DND-41 (cell line): ENCODE measurements around the gene BCL7A.

Source experiments
- ATAC-seq: fragments of 200-7000 bp; cut with Tn5 transposase; 3 replicates; pipeline ENCODE4 v1.9.1; 2021; ENCODE audit warnings: low read depth; ENCODE audit not compliant: insufficient read depth
- DNase-seq: peaks from one replicate; pipeline ENCODE4 v3.0.0-alpha.2; 2020
- H2AFZ ChIP-seq: 2 replicates; pipeline ENCODE4 v1.6.0; 2012; ENCODE audit warnings: low read depth, low read length
- H3K27ac ChIP-seq: 2 replicates; pipeline ENCODE4 v1.5.1; 2012; ENCODE audit warnings: low read length, inconsistent platforms
- H3K27me3 ChIP-seq: fragments of 200-600 bp; sonication (generic); 2 replicates; pipeline ENCODE4 v1.6.0; 2012; ENCODE audit warnings: low read length, mild to moderate bottlenecking, inconsistent platforms; ENCODE audit not compliant: insufficient read depth, poor library complexity
- H3K36me3 ChIP-seq: 2 replicates; pipeline ENCODE4 v1.5.1; 2012; ENCODE audit warnings: low read length, inconsistent platforms; ENCODE audit not compliant: insufficient read depth
- H3K4me1 ChIP-seq: 2 replicates; pipeline ENCODE4 v1.5.1; 2012; ENCODE audit warnings: mild to moderate bottlenecking, low read length; ENCODE audit not compliant: insufficient read depth
- H3K4me2 ChIP-seq: 2 replicates; pipeline ENCODE4 v1.6.0; 2012; ENCODE audit warnings: mild to moderate bottlenecking, moderate library complexity, low read length, inconsistent platforms; ENCODE audit not compliant: insufficient read depth
- H3K4me3 ChIP-seq, 2 experiments: fragments of 200-600 bp in 1 of 2; shearing (Covaris generic) in 1 of 2; 2 replicates each; pipeline ENCODE4 v1.5.1; 2012 to 2016; ENCODE audit warnings: inconsistent platforms in 2 of 2, low read length in 2 of 2, mild to moderate bottlenecking in 2 of 2, low read depth in 1 of 2, moderate library complexity in 1 of 2
- H3K79me2 ChIP-seq: 2 replicates; pipeline ENCODE4 v1.6.0; 2012; ENCODE audit warnings: low read length, inconsistent platforms; ENCODE audit not compliant: insufficient read depth
- H3K9ac ChIP-seq: 2 replicates; pipeline ENCODE4 v1.6.0; 2012; ENCODE audit warnings: low read depth, mild to moderate bottlenecking, inconsistent platforms, low read length, moderate library complexity
- H3K9me3 ChIP-seq: 2 replicates; pipeline ENCODE4 v1.5.1; 2012; ENCODE audit warnings: low read length, moderate library complexity, mild to moderate bottlenecking, inconsistent platforms; ENCODE audit not compliant: insufficient read depth, severe bottlenecking
- H4K20me1 ChIP-seq: 2 replicates; pipeline ENCODE4 v1.6.0; 2012; ENCODE audit warnings: low read length; ENCODE audit not compliant: insufficient read depth
- EZH2 ChIP-seq: IDR thresholded peaks from 3 replicates; pipeline ENCODE4 v1.6.1; 2012; ENCODE audit warnings: borderline replicate concordance, low read depth, mild to moderate bottlenecking, moderate library complexity, low read length, inconsistent platforms; ENCODE audit not compliant: severe bottlenecking
- TF ChIP-seq, protein P1 (sequence below): IDR thresholded peaks from 2 replicates; pipeline ENCODE4 v1.5.1; 2012; ENCODE audit warnings: borderline replicate concordance, low read length, moderate library complexity, mild to moderate bottlenecking; ENCODE audit not compliant: poor library complexity, severe bottlenecking; ENCODE audit errors: extremely low read depth

Gene BCL7A

DNA sequence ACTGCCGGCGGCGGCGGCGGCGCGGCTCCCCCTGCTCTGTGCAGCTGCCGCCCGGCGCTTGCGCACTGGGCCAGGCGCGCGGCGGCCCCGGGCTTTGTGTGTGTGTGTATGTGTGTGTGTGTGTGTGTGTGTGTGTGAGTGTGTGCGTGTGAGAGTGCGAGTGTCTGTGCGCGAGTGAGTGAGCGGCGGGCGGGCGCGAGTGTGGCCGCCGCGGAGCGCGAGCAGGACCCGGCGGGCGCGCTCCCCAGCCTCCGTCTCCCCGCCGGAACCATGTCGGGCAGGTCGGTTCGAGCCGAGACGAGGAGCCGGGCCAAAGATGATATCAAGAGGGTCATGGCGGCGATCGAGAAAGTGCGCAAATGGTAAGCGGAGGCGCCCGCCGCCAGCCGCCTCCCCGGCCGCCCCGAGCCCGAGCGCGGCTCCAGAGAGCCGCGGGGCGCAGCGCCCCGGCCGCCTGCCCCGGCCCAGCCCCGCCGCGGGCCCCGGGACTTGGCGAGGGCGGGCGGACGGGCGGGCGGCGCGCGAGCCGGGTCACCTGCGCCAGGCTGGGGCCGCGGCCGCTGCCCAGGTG is at the start of gene BCL7A:
BCL7A (plus strand) TSS at position 63 of the 571 bp plus-strand sequence; CDS start at position 271, 208 bp downstream.
- Histone ChIP-seq H3K4me2 (peak within 1 kb of the TSS; percentile 98), H4K20me1 (peaks cover 26% of the 10 kb centered on the region), H2AFZ (peak within 1 kb of the TSS; percentile 82), H3K9me3 (no peaks in the 10 kb centered on the region), H3K4me1 (peaks cover 63% of the 10 kb centered on the region), H3K36me3 (peaks cover 8% of the 10 kb centered on the region; the same call in 1 of the 2 replicates), H3K4me3 (peak within 1 kb of the TSS; percentile 81 to 83), H3K27me3 (no peaks in the 10 kb centered on the region), H3K79me2 (peaks cover 78% of the 10 kb centered on the region), H3K9ac (peak within 1 kb of the TSS; percentile 95), H3K27ac (peak within 1 kb of the TSS; percentile 88)
- TF ChIP-seq, protein P1, sequence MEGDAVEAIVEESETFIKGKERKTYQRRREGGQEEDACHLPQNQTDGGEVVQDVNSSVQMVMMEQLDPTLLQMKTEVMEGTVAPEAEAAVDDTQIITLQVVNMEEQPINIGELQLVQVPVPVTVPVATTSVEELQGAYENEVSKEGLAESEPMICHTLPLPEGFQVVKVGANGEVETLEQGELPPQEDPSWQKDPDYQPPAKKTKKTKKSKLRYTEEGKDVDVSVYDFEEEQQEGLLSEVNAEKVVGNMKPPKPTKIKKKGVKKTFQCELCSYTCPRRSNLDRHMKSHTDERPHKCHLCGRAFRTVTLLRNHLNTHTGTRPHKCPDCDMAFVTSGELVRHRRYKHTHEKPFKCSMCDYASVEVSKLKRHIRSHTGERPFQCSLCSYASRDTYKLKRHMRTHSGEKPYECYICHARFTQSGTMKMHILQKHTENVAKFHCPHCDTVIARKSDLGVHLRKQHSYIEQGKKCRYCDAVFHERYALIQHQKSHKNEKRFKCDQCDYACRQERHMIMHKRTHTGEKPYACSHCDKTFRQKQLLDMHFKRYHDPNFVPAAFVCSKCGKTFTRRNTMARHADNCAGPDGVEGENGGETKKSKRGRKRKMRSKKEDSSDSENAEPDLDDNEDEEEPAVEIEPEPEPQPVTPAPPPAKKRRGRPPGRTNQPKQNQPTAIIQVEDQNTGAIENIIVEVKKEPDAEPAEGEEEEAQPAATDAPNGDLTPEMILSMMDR, result no peak
- TF ChIP-seq EZH2, result no peak
- peak; percentile 81 for DNase-seq
- peak; percentile 75 for ATAC-seq

DNA sequence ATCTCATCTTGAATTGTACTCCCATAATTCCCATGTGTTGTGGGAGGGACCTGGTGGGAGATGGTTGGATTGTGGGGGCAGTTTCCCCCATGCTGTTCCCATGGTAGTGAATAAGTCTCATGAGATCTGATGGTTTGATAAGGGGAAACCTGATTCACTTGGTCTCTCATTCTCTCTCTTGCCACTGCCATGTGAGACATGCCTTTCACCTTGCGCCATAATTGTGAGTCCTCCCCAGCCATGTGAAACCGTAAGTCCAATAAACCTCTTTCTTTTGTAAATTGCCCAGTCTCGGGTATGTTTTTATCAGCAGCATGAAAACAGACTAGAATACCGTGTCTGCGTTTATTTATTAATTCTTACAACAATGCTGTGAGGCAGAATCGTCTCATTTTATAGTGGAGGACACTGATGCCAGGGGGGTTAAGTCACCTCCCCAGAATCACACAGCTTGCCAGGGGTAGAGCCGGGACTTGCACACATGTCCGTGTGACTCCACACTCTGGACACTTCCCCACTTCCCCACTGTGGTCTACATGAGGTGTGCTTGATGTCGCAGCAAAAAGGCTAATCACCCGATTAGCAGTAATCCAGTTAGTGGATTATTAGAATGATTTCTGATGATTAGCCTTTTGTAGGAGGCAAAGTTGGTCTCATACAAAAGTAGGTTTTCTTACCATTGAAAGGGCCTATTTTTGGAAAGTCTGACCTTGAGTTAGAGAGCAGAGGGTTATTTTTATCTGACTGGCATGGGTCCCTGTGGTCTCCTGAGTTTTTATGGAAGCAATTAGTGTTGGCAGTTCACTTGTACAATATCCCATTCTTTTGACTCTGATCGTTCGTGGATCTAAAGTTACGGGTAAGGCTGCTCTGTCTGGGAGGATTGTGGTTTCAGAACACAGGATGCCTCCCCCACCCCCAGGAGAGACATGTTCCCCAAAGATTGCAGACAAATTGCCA is 47.4 kb upstream of the BCL7A start:
- Histone ChIP-seq H3K27me3 (no peaks in the 10 kb centered on the region), H4K20me1 (no peaks in the 10 kb centered on the region), H3K4me3 (no peak overlapping the region), H2AFZ (no peak overlapping the region), H3K79me2 (no peaks in the 10 kb centered on the region), H3K36me3 (no peaks in the 10 kb centered on the region), H3K9me3 (peaks cover 8% of the 10 kb centered on the region), H3K27ac (no peak overlapping the region), H3K4me1 (no peaks in the 10 kb centered on the region), H3K9ac (no peak overlapping the region), H3K4me2 (no peak overlapping the region)
- ATAC-seq (no peak), DNase-seq (no peak)
- TF ChIP-seq EZH2, result no peak
- TF ChIP-seq, protein P1, result no peak

DNA sequence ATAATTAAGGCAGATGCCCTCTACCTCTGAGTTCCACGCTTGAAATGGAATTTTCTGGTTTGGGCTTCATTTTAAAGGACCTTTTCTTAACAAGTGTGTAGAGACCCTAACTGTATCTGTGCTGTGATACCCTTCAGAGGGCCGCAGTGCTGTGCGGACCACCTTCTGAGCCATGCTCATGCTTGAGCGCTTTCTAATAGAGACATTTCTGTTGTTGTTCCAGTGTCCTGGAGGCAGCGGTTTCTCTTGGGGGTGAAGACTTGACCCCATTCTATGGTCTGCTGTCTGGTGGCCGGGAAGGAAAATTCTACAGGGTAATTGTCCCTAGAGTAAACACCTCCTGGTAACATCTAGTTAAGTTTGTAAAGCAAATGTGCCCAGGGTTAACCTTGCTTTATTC is 46.7 kb upstream of the BCL7A start:
- Histone ChIP-seq H3K36me3 (no peaks in the 10 kb centered on the region), H3K4me2 (no peak overlapping the region), H3K27ac (no peak overlapping the region), H2AFZ (no peak overlapping the region), H3K9me3 (peaks cover 8% of the 10 kb centered on the region), H3K9ac (no peak overlapping the region), H4K20me1 (no peaks in the 10 kb centered on the region), H3K79me2 (no peaks in the 10 kb centered on the region), H3K27me3 (no peaks in the 10 kb centered on the region), H3K4me3 (no peak overlapping the region), H3K4me1 (no peaks in the 10 kb centered on the region)
- ATAC-seq, result no peak
- DNase-seq, result no peak
- TF ChIP-seq, protein P1, result no peak
- no peak for TF ChIP-seq EZH2
